Gastrocnemius medialis (tissue), 4 donors: ENCODE data around the gene AKNA. TPM values are rescaled to one million over a fixed set of nuclear protein-coding genes. Genes with fewer than 3 reads are reported as not detected.

Experiments
- ATAC-seq, 2 donors: fragments of 150-250 bp; one replicate each; pipeline ENCODE4 v1.9.1; 2016
- DNase-seq, 2 donors: peaks; one replicate each; pipeline ENCODE4 v3.0.0-alpha.2; 2019
- H3K27ac ChIP-seq, 4 donors: fragments of 200-600 bp; sonication (generic); 1 replicate in 1 of 4; 2 replicates in 3 of 4; pipeline ENCODE4 v1.5.1; 2016 to 2018; ENCODE audit warnings: mild to moderate bottlenecking in 2 of 4, moderate library complexity in 1 of 4
- H3K27me3 ChIP-seq, 3 donors: fragments of 200-600 bp; sonication (generic) in 2 of 3; 1 replicate in 1 of 3; 2 replicates in 2 of 3; pipeline versions ENCODE4 v1.5.1 to v1.6.0; 2016 to 2019; ENCODE audit warnings: mild to moderate bottlenecking in 1 of 3, moderate library complexity in 1 of 3
- H3K36me3 ChIP-seq, 2 donors: fragments of 200-600 bp; sonication (generic) in 1 of 2; one replicate each; pipeline ENCODE4 v1.5.1; 2017 to 2018
- H3K4me1 ChIP-seq, 2 donors: fragments of 200-600 bp; sonication (generic) in 1 of 2; one replicate each; pipeline ENCODE4 v1.5.1; 2016 to 2017; ENCODE audit warnings: mild to moderate bottlenecking in 2 of 2
- H3K4me3 ChIP-seq, 4 donors: fragments of 200-600 bp; sonication (generic) in 3 of 4; 1 replicate in 1 of 4; 2 replicates in 3 of 4; pipeline ENCODE4 v1.5.1; 2016 to 2019; ENCODE audit warnings: mild to moderate bottlenecking in 2 of 4
- H3K9me3 ChIP-seq, 3 donors: fragments of 200-600 bp; sonication (generic) in 2 of 3; 1 replicate in 1 of 3; 2 replicates in 2 of 3; pipeline ENCODE4 v1.5.1; 2016 to 2019
- POLR2A ChIP-seq, 2 donors: fragments of 450-650 bp; IDR thresholded peaks; one replicate each; pipeline ENCODE4 v1.6.1; 2017; ENCODE audit warnings: antibody characterized with exemption in 2 of 2, mild to moderate bottlenecking in 2 of 2, moderate library complexity in 2 of 2
- in situ Hi-C, 4 donors: fragments of 200-750 bp; cut with MboI; loops; one replicate each; pipeline versions ENCODE4 v1.15.0 to v1.8.0; 2017; ENCODE audit warnings: low sequenced_read_pairs in 4 of 4
- intact Hi-C: fragments of 100-400 bp; cut with DNase I; formaldehyde crosslinking; loops from one replicate; pipeline ENCODE4 v1.15.1; 2023; ENCODE audit warnings: low total_unique reads
- total RNA-seq, 4 donors: library from RNA; depleted of rRNA; stranded (reverse); fragments of >200 nt; gene quantifications; one replicate each; pipeline versions ENCODE4 v1.1.0 to v1.2.3, GENCODE V29; 2016
- TF ChIP-seq, protein P1 (sequence below), 5 experiments: fragments of 450-650 bp in 3 of 5; fragments of 200-600 bp in 2 of 5; sonication (generic) in 2 of 5; IDR thresholded peaks in 4 of 5; conservative IDR thresholded peaks in 1 of 5; 1 replicate in 4 of 5; 2 replicates in 1 of 5; pipeline ENCODE4 v1.5.1; 2016 to 2019; ENCODE audit warnings: antibody characterized with exemption in 5 of 5, mild to moderate bottlenecking in 3 of 5, moderate library complexity in 3 of 5

AKNA gene
- total RNA-seq, 4 donors from 2014 or later = 2.8 to 5.7 (median 3.8) TPM

GRCh38 chr9:114389612-114390368, 2.0 kb upstream of the AKNA start:
- ATAC-seq (no peak), DNase-seq (no peak)
- Histone ChIP-seq H3K27ac (peak overlapping the region; percentile 9 to 81 (median 77)), H3K36me3 (no peaks in the 10 kb centered on the region), H3K9me3 (no peaks in the 10 kb centered on the region), H3K27me3 (no peaks in the 10 kb centered on the region), H3K4me1 (peaks cover 13 to 16% of the 10 kb centered on the region in 2 donors), H3K4me3 (no peak overlapping the region)
- TF ChIP-seq, protein P1, sequence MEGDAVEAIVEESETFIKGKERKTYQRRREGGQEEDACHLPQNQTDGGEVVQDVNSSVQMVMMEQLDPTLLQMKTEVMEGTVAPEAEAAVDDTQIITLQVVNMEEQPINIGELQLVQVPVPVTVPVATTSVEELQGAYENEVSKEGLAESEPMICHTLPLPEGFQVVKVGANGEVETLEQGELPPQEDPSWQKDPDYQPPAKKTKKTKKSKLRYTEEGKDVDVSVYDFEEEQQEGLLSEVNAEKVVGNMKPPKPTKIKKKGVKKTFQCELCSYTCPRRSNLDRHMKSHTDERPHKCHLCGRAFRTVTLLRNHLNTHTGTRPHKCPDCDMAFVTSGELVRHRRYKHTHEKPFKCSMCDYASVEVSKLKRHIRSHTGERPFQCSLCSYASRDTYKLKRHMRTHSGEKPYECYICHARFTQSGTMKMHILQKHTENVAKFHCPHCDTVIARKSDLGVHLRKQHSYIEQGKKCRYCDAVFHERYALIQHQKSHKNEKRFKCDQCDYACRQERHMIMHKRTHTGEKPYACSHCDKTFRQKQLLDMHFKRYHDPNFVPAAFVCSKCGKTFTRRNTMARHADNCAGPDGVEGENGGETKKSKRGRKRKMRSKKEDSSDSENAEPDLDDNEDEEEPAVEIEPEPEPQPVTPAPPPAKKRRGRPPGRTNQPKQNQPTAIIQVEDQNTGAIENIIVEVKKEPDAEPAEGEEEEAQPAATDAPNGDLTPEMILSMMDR (IDR thresholded peaks at IDR 0.05 in 4 of 5, conservative IDR thresholded peaks at IDR 0.05 in 1 of 5) = no peak
- TF ChIP-seq POLR2A (IDR thresholded peaks at IDR 0.05) = no peak
- in situ Hi-C loops = no loop called here
- intact Hi-C loops = no loop called here

- Histone ChIP-seq H3K4me1 (peaks cover 18 to 21% of the 10 kb centered on the region in 2 donors), H3K27me3 (no peaks in the 10 kb centered on the region), H3K27ac (peak overlapping the region; percentile 74 to 81 (median 77)), H3K36me3 (no peaks in the 10 kb centered on the region), H3K4me3 (no peak overlapping the region), H3K9me3 (no peaks in the 10 kb centered on the region)
- TF ChIP-seq, protein P1 (IDR thresholded peaks at IDR 0.05 in 4 of 5, conservative IDR thresholded peaks at IDR 0.05 in 1 of 5) = no peak
- TF ChIP-seq POLR2A (IDR thresholded peaks at IDR 0.05) = no peak
- in situ Hi-C loops (no loop called here), intact Hi-C loops (no loop called here)
- ATAC-seq = no peak
- DNase-seq = no peak
These were observed 1.1 kb upstream of the AKNA start for GRCh38 chr9:114388764-114389375.

DNA sequence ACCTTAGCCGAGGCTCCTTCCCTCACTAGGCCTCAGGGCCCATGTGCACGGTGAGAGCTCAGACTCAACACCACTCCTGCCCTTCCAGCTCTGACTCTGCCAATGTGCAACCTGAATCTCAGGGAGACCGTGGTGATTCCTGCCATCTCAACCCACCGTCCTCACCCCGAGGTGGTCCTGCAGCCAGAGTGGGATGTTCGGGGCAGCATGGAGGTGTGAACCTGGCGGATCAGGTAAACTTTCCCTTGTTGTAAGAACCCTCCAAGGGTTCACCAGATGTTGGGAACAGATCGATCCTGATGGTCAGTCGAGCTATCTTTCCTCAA, 538 bp upstream of the AKNA start:
- intact Hi-C loops = no loop called here
- no peak for ATAC-seq
- Histone ChIP-seq H3K9me3 (no peaks in the 10 kb centered on the region), H3K4me3 (peak overlapping the region in 3 of 4 donors; percentile 49 to 59 (median 53)), H3K27me3 (no peaks in the 10 kb centered on the region), H3K4me1 (peaks cover 23 to 24% of the 10 kb centered on the region in 2 donors), H3K27ac (peak overlapping the region; percentile 74 to 81 (median 77)), H3K36me3 (no peaks in the 10 kb centered on the region)
- DNase-seq = no peak
- in situ Hi-C loops = no loop called here
- TF ChIP-seq POLR2A (IDR thresholded peaks at IDR 0.05) = no peak
- TF ChIP-seq, protein P1 (IDR thresholded peaks at IDR 0.05 in 4 of 5, conservative IDR thresholded peaks at IDR 0.05 in 1 of 5) = no peak

DNA sequence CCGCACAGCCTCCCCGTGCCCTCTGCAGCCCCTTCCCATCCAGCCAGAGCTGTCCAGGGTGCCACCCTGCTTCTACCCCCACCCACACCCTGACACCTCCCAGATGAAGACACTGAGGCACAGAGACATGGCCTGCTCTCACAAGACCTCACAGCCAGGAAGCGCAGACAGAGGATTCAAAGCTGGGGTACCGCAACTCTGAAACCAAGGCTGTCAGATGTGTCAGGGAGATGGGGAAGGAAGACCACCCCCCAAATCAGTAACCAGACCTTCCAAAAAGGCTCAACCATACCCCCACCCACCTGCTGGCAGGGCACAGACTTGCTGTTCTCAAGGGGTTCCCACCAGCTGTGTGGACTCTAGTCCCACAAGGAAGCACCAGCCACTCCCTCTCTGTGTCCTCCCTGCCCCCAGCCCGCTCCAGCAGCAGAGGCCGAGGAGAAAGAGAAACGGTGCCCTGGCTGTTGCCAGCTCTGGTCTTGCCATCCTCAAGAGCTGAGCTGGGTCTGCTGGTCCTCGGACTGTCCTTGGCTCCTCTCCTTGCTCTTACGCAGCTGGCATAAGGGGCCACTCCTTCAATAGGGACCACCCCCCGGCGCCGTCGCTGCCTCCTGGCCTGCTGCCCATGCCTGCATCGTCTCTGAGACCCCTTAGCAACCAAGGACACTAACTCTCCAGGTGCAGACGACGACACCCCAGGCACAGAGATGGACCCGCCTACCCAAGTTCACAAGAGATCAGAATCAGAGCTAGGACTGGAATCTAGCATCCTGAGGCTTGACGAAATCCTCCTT, 699 bp downstream of the AKNA start:
- Histone ChIP-seq H3K4me3 (peak overlapping the region; percentile 49 to 59 (median 56)), H3K27ac (peak overlapping the region; percentile 74 to 81 (median 77)), H3K4me1 (peaks cover 28 to 29% of the 10 kb centered on the region in 2 donors), H3K27me3 (no peaks in the 10 kb centered on the region), H3K36me3 (no peaks in the 10 kb centered on the region), H3K9me3 (no peaks in the 10 kb centered on the region)
- in situ Hi-C loops = no loop called here
- intact Hi-C loops = no loop called here
- DNase-seq (peak in 1 of 2 donors; percentile 37), ATAC-seq (peak in 1 of 2 donors; percentile 12)
- TF ChIP-seq, protein P1 (IDR thresholded peaks at IDR 0.05 in 4 of 5, conservative IDR thresholded peaks at IDR 0.05 in 1 of 5) = no peak
- TF ChIP-seq POLR2A (IDR thresholded peaks at IDR 0.05) = no peak
